ENCODE results near the gene RPL36AL.

RPL36AL gene

GRCh38 chr14:49581209-49582112, 39.0 kb downstream of the RPL36AL start:
- DNase-seq (ENCODE audit: low spot score) = no peak

GRCh38 chr14:49579841-49580240, 40.6 kb downstream of the RPL36AL start:
- DNase-seq (ENCODE audit: low spot score) = no peak

GRCh38 chr14:49578141-49578540, 42.3 kb downstream of the RPL36AL start:
- DNase-seq (ENCODE audit: low spot score) = no peak

- no peak for DNase-seq (ENCODE audit: low spot score)
Observed at GRCh38 chr14:49574038-49574437, 46.4 kb downstream of the RPL36AL start.

- no peak for DNase-seq (ENCODE audit: low spot score)
Observed at GRCh38 chr14:49569281-49569680, 51.1 kb downstream of the RPL36AL start.

Data from HuH-7.5 (cell line).